ENCODE results near the gene ARFIP2.

The ARFIP2 gene

DNA sequence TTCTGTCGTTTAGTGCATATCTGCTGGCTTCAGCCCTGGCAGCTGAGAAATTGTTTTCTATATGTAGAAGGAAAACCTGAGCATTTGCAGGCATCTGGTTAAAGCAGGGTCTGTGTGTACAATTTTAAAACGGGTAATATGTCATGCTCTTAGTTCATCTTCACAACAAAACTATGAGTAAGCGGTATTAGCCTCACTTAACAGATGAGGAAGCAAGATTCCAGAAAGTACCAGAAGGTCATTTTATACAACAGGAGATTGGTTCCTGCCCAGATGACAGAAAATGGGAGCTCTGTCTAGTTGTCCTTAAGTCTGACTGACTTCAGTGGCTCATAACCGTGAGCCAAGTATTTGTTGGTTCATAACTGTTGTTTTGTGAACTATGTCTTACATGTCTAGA, 1.3 kb upstream of the ARFIP2 start:
- DNase-seq (ENCODE audit: low read depth) = no peak

DNA sequence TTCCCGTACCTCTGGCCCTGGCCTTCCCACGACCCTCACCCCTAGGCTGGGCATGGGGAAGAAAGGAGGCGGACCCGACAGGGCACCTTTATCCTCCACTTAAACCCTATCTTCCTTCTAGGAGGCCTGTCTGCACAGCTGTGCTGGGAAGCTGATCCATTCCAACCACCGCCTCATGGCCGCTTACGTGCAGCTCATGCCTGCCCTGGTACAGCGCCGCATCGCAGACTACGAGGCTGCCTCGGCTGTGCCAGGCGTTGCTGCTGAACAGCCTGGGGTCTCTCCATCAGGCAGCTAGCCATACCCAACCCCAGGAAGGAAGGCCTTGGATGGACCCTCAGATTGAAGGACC, 769 bp upstream of the ARFIP2 start:
- no peak for DNase-seq (ENCODE audit: low read depth)

DNA sequence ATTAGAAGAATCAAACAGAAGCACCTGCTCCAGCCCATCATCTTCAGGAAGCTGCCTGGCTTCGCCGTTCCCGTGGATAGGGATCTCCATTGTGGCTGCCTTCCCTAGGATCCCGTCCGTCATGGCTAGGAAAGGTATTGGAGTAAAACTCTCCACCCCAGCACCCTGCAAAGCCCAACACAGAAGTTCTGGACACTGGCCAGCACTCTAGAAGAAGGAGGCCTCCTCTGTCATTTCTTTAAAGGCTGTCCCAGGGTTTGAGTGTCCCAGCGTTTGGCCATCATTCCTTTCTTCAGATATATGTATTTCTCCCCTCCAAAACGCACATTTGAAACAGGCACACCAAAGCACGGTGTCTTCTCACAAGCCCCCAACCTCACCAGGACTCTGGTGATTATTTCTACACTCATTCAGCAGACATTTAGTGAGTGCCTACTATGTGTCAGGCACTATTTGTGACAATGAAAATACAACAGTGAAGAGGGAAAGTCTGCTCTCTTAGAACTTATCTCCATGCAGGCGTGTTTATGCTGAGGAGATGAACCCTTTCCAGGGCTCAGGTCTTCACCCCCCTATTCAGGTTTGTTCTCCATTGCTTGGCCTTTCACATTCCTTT, 724 bp downstream of the ARFIP2 start:
- DNase-seq (ENCODE audit: low read depth) = no peak

DNA sequence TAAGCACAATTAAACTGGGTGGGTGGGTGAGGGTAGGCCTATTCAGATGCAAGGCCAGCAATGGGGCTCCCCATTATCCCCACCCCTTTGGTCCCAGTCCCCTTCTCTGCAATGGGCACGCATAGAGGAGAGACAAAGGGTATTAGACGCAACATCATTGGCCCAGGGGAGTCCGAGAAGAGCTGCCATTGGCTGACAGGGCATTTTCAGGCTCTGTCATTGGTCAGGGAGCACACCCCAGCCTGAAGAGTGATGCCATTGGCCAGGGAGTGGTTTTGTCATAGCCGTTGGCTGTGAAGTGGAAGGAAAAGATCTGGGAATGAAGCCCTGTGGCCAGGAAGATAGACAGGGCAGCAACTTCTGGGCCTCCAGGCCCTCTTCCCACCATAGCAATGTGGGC, 4.6 kb downstream of the ARFIP2 start:
- no peak for DNase-seq (ENCODE audit: low read depth)

DNA sequence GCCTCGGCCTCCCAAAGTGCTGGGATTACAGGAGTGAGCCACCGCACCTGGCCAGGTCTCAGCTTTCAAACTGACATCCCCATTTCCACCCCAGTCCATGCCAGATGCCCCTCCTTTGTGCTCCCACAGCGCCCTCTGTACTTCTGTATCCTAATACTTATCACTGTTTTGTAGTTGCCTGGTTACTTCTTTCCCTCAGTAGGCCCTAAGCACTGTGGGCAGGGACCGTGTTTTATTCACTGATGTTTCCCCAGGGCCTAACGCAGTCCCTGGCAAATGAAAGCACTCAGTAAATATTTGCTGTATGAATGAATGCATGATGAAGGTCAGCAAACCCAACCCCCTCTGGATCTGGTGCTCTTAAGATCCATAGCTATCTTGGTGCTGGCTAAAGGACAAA, 5.2 kb downstream of the ARFIP2 start:
- no peak for DNase-seq (ENCODE audit: low read depth)

DNA sequence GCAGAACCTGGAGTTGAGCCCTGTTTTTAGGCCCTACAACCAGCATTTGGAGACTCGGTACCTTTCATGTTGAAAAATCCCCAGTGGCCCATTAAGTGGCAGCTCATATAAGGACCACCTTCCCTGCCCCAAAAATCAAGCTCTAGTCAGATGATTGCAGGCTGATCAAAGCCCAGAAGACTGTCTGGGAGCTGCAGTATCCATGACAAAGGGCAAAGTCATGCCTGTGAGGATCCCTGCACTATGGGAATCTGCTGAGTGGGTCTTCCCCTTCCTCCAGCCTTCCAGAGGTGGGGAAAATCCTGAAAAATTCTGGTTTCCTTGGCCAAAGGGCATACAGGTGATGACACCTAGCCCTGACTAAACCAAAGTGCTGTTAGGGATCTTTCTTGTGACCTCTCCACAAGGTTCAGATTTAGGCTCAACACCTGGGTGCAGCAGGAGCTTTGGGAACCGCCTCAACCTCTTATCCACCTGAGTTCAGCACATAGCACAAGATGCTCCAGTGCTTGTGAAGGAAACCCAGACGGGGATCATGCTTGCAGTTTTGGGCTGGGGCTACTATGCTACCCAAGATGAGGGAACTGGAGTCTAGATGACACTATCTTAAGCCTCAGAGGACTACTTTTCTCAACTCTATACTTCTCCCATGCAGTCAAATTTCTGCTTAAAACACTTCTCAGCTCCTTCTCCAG, 6.2 kb downstream of the ARFIP2 start:
- DNase-seq (ENCODE audit: low read depth) = no peak

DNA sequence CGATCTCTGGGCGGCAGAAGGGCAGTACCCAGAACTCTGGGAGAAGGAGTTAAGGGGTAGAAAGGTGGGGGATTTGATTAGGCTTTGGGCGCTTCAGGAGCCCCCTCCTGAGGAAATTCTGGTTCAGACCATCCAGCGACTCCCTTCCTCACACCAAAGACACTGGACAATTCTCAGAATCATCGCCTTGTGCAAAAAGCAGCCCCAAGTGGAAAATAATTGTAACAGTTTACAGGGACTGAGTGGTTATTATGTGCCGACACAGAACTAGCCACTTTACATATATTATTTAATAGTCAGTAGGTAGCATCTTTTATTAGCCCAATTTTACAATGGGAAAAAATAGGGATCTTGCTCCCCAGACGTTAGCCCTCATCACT, 6.7 kb downstream of the ARFIP2 start:
- DNase-seq (ENCODE audit: low read depth) = no peak

DNA sequence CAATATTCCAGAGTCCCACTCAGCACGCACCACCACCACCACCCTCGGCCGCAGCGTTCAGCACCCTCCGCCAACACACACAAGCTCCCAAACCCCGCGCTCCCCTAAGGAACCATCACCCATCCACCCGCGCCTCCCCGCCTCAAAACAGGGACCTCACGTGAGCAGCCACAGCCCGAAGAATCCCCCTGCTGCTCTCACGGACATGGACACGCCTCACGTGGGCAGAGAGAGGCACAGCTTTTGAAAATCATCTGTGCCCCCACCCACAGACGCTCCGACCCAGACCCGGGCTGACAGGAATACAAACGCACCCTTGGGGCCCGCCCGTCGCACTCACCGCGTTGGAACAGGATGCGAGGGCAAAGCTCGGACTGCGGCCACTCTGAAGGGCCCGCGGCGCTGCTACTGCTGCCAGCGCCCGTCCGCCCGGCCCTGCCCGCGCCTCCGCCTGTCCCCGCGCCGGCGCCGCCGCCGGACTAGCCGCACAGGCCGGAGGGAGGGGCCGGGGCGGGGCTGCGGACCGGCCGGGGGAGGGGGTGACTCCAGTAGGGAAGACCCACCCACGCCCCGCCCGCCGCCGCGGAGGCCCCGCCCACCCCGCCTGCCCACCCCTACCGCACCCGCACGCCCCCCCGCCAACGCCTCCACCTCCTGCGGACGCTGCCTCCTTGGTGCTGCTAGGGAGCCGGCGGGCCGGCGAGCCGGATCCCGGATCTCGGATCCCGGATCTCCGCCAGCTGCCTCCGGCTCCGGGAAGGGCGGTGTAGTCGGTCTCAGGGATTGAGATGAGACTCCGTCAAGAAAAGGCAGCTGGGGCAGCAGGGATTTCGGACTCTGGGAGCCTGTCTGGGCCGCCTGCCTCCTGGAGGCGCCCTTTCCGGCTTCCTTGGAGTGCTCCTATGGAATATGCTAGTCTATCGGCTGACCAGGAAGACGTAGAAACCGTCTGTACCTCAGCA, 7.4 kb downstream of the ARFIP2 start, which contains the start of gene TRIM3:
Gene TRIM3 (minus strand): TSS at position 491 of the 962 bp plus-strand sequence. CDS start 8,246 bp downstream, outside the sequence.
- DNase-seq (ENCODE audit: low read depth) = peak; percentile 35

DNA sequence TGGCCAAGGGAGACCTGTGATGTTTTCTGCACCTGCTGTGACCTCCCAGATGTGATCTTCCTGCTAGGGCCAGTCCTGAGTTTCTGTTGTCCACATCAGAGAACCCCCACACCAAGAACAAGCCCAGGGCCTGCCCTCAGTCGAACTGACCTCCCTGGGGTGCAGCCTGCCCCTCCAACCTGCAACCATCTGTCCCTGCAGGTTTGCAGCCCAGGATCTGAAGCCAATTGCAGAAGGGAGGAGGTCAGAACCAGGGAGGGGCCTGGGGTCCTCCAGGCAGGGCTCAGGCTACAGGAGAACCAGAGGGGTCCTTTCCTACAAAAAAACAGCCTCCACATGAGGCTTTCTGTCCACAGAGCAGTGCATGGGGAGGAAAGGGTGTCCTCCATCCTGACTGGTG, 8.2 kb downstream of the ARFIP2 start:
- DNase-seq (ENCODE audit: low read depth) = no peak

DNA sequence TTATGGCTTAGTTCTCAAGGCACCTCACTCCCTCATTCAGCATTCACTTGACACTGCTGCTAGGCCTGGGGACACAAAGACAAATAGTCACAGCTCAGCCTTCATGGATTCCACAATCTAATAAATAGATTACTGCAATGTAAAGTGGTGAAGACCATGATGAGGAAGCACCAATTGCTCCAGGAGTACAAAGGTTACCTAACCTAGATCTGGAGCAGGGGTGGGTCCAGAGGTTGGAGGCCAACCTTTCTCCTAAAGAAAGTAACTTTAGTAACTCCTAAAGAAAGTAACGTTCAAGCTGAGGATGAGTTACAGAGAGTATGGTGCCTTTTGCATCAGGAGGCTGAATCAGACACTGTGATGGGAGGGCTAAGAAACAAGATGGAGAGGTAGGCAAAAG, 11.5 kb downstream of the ARFIP2 start:
- DNase-seq (ENCODE audit: low read depth) = no peak

DNA sequence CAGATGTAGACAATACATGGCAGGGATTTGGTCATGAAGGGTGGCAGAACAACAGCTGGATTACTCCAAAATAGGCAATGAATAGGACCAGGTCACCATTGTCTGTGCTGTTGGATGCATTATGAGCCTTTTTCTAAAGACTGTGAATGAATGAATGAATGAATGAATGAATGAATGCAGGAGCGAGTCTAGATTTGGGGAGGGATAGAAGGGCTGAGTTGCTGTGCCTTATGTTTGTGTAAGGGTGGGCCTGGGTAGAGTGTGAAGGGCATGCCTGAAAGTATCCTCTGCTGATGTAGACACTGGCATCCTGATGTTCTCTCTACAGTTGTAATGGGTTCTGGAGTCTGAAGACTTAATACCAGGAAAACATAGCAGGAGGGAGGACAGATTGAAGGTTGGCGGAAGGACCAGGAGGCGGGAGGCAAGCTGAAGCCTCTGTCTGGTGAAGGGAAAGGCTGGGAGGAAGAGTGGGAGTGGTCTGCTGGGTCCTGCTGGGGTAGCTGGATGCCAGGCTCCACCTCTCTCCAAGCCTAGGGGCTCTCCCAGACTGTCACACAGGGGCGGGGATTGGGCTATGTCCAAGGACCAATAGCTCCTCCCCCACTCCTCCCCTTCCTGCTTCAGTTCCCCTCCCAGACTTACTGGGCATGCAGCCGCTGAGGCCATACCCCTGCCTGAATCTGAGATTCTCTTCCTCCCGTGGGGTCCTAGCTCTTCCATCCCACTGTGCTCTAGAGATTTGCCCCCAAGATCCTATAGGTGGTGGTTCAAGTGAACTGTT, 12.2 kb downstream of the ARFIP2 start:
- no peak for DNase-seq (ENCODE audit: low read depth)

DNA sequence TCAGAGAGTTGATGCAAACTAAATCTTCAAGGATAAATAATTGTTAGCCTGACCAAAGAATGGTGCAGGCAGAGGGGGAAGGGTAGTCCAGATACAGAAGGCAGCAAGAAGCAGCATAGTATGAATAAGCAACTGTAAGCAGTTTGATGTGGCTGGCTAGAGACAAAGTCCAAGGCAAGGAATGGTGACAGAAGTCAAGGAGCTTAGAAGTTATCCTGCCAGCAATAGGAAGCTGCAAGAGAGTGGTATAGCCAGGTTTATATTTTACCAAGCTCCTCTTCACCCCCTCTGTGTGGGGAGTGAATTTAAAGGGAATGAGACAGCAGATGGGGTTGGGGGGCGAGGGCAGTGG, 22.1 kb downstream of the ARFIP2 start:
- DNase-seq (ENCODE audit: low read depth) = no peak

DNA sequence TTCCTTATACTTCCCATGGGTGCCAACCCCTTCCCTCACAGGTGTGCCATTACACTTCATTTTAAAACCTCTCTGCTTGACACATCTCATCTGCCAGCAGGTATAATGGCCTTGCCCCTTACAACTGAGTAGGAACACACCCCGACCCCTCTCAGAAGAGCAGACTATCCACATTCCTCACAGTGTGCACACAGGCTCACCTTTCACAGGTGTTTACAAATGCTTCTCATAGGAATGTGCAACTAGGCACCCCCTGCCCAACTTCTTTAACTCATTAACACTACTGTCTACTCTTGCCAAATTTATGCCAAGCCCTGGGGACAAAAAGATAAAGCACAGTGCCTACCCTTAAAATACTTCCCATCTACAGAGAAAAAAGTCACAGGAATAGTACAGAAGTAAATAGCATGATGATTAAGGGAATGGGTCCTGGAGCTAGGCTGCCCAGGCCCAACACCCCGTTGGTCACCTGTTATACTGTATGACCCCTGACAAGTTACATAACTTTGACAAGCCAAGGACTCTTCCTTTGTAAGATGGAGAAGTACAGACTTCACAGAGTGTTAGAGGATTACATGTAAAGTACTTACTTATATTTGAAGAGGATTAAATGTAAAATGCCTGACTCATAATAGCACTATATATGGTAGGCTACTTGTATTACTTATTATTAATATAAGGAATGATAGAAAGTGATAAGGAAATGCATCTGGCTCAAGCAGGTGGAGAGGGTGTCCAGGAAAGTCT, 22.6 kb downstream of the ARFIP2 start:
- no peak for DNase-seq (ENCODE audit: low read depth)

DNA sequence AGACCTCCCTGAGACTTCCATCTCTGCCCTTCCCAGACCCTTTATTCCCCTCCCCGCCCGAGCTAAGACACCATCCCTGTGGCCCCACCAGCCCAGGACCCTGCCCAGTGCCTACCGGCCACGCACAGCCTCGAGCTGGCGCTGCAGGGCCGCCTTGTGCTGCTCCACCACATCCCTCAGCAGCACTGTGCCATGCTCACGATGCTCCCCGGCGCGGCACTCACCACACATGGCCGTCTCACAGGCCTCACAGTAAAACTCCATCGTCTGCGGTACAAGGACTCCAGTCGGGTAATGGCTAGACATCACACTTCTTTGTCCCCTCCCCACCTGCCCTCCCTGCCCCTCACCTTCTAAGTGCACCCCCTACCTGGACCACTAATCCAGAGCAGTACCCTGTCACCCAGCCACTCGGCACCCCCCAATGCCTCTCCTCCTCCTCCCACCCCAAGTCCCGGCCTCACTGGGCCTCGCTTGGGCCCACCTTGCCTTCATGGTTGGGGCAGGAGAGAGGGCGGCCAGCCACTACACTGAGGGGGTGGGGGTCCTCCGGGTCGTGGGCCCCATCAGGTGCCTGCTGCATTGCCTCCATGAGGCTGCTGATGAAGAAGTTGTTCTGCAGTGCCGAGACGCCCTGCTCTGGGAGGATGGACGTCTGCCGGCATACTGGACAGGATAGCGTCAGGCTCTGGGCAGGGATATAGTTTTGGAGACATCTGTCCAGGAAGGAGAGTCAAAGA, 23.4 kb downstream of the ARFIP2 start:
- no peak for DNase-seq (ENCODE audit: low read depth)

DNA sequence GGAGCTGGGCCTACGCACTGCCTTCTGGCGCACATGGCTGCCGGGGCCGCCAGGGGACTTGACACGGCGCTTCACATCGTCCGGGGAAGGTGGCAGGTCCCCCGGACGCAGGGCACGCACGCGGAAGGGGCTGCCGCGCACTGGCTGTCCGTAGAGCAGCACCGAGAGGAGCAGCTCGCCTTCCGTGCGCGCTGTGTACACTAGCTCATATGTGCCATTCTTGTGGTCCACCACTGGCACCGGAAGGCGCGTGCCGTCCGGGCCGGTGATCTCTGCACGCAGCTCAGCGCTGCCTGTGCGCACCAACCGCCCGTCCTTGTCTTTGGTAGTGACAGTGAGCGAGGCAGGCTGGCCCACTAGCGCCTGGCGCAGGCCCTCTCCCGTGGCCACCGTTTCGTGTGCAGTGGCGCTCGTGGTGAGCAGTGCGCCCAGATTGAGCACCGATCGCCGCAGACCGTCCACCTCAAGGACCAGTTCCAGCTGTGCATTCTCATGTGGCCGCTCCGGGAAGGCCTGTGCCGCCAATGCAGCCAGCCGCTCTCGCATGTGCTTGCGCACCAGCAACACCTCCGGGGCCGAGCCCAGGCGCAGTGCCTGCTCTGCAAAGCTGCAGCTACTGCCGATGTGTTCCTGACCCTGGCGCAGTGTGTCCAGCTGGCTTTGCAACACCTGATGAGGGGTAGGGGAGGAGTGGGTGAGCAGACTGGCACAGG, 24.6 kb downstream of the ARFIP2 start:
- no peak for DNase-seq (ENCODE audit: low read depth)

DNA sequence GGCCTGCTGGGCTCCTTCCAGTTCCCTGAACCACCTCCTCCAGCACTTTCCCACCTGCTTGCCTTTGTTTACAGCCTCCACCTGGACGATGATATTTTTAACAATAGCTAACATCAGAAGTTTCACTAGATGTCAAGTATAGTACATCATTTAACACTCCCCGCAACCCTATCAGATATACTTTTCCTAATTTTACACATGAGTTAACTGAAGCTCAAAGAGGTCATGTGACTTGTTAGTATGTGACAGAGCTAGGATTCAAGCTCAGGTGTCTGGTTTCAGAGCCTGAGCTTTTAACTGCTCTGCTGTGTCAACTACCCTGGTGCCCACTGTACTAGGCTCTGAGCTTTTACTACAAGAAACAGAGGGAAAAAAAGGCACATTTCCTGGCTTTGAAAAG, 26.1 kb downstream of the ARFIP2 start:
- no peak for DNase-seq (ENCODE audit: low read depth)

DNA sequence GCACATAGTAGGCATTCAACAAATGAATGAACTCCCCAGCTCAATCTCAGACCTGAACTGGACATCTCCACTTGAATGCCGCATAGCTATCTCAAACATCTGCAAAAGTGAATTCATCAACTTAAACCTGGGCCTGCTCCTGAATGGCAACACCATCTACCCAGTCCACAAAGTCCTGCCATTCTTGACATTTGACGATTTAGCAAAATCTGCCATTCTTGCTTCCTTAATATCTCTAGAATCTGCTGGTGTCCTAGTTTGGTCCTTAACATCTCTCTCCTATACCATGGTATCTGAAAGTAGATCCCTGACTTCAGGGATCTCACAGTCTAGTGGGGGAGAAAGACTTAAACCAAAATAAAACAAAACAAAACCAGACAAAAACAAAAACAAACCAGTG, 28.0 kb downstream of the ARFIP2 start:
- no peak for DNase-seq (ENCODE audit: low read depth)

DNA sequence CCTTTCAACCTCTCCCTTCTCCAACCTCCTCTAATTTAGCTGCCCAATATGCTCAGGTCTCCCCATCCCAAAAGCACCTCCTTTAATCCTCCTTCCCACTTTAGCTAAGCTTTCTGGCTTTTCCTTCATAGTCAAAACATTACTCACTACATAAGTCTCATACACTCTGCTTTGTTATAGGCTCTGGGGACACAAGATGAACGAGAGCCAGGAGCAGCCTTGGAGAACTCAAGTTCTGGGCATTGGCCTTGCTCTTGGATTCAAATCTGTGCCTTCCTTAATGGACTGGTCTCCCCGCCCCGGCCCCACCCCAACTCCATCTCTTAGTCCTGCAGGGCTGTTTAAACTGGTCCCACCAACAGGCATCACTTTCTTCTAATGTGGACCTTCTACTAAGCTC, 28.9 kb downstream of the ARFIP2 start:
- no peak for DNase-seq (ENCODE audit: low read depth)

DNA sequence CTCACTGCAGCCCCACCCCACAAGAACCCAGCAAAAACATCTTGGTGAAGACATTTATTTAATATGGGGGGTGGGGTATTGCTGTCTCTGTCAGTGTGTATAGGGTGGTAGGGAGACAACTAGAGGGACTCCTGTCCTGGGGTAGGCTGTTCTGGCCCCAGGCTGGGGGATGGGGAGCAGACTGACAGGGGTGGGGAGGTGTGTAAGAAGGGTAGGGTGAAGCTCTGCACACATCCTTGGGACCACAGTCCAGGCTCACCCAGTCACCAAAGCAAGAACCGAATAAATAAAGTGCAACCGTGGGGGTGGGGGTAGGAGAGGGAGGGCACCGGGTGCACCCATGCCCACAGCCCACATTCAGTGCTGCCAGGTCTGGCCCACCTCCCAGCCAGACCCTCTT, 32.6 kb downstream of the ARFIP2 start:
- DNase-seq (ENCODE audit: low read depth) = no peak
